ENCODE data around the gene SUPT20HL2.
"Not testable (repeated sequence)": the region's sequence is repeated elsewhere in the genome, so short reads cannot be mapped to it uniquely, and the experiment has no call there.

DNA sequence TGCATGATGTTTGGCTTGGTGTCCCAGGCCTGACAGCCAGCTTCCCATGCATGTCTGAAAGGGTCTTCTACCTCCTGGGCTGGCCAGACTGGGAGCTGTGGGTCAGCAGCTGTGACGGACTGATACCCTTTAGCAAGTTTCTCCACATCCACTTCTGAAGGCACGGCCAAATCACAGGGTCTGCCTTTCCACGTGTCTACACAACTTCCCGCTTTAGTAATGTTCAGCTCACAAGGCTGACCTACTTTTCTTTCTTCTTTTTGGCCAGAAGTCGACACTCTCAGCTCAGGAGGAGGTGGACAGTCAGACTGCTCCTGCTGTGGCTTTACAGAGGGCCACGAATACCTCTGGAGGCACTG, 1.6 kb downstream of the SUPT20HL2 start:
- TF ChIP-seq, protein P1, sequence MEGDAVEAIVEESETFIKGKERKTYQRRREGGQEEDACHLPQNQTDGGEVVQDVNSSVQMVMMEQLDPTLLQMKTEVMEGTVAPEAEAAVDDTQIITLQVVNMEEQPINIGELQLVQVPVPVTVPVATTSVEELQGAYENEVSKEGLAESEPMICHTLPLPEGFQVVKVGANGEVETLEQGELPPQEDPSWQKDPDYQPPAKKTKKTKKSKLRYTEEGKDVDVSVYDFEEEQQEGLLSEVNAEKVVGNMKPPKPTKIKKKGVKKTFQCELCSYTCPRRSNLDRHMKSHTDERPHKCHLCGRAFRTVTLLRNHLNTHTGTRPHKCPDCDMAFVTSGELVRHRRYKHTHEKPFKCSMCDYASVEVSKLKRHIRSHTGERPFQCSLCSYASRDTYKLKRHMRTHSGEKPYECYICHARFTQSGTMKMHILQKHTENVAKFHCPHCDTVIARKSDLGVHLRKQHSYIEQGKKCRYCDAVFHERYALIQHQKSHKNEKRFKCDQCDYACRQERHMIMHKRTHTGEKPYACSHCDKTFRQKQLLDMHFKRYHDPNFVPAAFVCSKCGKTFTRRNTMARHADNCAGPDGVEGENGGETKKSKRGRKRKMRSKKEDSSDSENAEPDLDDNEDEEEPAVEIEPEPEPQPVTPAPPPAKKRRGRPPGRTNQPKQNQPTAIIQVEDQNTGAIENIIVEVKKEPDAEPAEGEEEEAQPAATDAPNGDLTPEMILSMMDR (conservative IDR thresholded peaks at IDR 0.05; ENCODE audit: low read depth, low read length): not testable (repeated sequence)
- not testable (repeated sequence) for TF ChIP-seq EZH2phosphoT487 (IDR thresholded peaks at IDR 0.05; ENCODE audit: borderline replicate concordance, low read length)

Measured in PC-3 (cell line).